Measurements from ENCODE around the gene MB.

DNA sequence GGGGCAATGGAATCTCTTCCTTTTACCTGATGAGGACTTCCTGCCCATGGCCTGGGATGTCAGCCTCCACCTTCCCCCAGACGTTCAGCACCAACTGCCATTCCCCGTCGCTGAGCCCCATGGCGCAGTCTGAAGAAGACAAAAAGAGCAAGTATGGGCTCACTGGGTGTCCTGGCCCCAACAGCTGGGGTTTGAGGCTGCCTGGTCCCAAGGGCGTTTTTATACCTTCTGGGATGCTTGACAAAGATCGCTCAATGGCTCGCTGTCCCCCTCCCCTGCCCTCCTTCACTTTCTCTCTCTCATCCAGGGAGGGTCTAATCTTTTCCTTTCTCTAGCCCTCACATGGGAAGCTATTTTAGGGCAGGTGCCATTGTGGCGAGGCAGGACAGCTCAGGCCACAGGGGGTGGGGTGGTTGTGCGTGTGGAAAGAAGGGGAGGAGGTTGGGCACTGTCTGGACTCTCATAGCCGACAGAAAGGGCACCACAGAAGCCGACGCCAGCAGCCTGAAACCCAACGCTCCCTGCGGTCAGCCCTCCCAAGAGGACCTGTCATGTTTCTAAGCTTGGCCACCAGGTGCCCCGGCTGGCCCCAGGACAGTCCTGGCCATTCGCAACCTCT lies at the start of gene MB:
- TF ChIP-seq POLR2AphosphoS5 (IDR thresholded peaks at IDR 0.05; ENCODE audit: borderline replicate concordance, low read depth, low read length) (no peak), EZH2 (IDR thresholded peaks at IDR 0.05) (no peak)

Data from SK-N-MC (cell line).